HuH-7.5 (cell line): ENCODE measurements around the gene CHRFAM7A.
"Not testable (repeated sequence)": the region's sequence is repeated elsewhere in the genome, so short reads cannot be mapped to it uniquely, and the experiment has no call there.

Source experiments
- DNase-seq: peaks from one replicate; pipeline ENCODE4 v3.0.0; 2011; ENCODE audit warnings: low spot score

Gene CHRFAM7A

DNA sequence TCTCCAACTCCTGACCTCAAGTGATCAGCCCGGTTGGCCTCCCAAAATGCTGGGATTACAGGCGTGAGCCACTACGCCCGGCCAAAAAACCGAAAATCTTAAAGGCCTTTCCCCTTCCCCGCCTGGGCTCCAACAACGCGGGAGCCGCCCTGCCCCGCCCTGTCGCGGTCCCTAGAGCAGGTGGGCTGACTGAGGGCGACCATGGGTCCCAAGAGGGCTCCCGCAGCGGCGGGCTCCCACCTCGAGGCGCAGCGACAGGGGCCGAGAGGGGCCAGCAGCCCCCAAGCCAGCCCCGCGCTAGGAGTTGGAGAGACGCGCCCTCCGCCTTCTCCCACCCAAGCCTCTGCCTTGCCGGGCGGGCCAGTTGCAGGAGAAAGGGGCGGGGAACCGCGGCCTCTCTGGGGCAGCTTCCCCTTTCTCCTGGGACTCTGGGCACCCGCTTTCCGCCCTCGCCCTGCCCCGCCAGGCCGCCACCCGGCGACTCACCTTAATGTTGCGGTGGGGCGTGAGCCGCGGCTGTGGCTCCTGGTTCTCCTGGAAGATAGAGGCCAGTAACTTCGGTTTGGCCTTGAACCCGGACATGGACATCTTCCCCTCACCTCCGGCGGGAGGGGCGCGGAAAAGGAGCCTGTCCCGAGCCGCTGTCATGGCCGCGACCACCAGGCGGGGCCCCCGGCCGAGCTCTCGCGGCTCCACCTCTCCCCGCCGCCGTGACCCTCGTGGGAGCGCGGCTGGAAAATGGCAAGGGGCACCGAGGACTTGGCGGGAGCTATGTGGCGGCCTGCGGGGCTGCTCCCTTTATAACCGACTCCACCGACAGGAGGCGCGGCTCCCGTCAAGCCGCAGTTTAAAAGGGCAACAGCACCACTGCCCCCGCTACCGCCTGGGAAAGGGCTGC lies at the start of gene CHRFAM7A:
TSS of gene CHRFAM7A (minus strand) at position 775 of the 898 bp plus-strand sequence. CDS start 10,189 bp downstream, outside the sequence.
- DNase-seq, result not testable (repeated sequence)

- DNase-seq, result not testable (repeated sequence)
Observed at GRCh38 chr15:30438348-30438747, 45.0 kb upstream of the CHRFAM7A start.

DNA sequence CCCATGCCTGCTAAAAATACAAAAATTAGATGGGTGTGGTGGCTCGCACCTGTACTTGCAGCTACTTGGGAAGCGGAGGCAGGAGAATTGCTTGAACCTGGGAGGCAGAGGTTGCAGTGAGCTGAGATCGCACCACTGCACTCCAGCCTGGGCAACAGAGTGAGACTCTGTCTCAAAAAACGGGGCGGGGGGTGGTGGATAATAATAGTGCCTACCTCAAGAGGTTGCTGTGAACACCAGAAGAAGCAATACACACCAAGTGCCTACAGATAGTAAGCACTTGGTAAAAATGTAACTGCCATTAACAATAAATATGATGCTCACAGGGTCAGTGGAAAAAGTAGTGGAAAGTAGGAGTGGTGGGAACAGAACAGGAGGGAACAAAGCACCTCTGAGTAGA lies 42.5 kb upstream of the CHRFAM7A start:
- not testable (repeated sequence) for DNase-seq

- DNase-seq, result not testable (repeated sequence)
Observed at GRCh38 chr15:30420723-30421122, 27.4 kb upstream of the CHRFAM7A start.

DNA sequence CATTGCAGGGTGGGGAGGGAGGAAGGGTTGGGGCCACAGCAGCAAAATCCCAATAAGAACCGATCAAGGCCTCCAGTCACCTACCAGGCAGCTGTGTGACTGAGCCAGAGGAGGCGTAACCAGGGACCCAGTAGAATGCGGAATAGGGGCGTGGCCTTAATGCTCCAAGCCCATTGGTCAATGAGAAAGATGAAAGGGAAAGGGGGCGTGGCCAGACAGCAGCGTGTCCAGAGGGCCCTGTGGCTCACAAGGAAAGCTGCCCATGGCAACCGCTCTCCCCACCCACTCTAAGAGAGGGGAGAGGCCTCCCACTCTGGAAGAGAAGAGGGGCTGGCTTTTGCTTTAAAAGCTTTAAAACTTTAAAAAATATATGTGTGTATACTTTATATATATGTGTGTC lies 20.8 kb upstream of the CHRFAM7A start, which contains the start of gene GOLGA8R:
TSS of gene GOLGA8R (minus strand) at position 101 of the 400 bp plus-strand sequence. CDS start at position 3, 98 bp downstream.
- not testable (repeated sequence) for DNase-seq

- DNase-seq, result not testable (repeated sequence)
Observed at GRCh38 chr15:30407636-30408035, 14.3 kb upstream of the CHRFAM7A start.

DNA sequence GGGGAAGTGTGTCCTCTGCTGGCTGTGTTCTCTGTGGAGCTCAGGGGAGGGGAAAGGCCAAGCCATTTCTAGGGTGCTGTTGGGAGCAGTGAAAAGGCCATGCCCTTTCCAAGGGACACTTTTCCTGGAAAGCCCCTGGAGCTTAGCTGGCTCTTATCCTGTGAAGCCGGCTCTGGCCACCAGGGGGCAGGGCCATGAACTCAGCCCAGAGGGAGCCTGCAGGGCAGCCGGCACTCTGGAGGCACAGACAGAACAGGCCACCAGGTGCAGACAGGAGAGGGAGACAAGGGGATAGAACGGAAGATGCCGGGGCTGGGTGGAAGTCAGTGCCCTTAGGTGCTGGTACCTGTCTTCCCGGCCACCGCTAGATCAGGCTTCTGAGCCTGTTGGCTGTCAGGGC lies 5.6 kb upstream of the CHRFAM7A start:
- DNase-seq, result not testable (repeated sequence)

DNA sequence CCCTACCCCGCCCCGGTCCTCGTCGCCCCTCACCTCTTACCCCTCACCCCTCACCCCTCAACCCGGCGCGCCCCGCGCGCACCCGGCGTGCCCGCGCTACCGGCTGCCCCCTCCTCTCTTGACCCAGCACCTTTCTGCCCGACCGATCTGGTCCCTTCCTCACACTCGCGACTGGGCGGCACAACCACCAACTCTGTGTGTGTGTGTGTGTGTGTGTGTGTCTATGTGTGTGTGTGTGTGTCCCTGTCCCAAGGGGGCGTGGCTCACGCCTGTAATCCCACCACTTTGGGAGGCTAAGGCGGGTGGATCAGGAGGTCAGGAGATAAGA lies 288 bp upstream of the CHRFAM7A start:
- DNase-seq, result not testable (repeated sequence)

DNA sequence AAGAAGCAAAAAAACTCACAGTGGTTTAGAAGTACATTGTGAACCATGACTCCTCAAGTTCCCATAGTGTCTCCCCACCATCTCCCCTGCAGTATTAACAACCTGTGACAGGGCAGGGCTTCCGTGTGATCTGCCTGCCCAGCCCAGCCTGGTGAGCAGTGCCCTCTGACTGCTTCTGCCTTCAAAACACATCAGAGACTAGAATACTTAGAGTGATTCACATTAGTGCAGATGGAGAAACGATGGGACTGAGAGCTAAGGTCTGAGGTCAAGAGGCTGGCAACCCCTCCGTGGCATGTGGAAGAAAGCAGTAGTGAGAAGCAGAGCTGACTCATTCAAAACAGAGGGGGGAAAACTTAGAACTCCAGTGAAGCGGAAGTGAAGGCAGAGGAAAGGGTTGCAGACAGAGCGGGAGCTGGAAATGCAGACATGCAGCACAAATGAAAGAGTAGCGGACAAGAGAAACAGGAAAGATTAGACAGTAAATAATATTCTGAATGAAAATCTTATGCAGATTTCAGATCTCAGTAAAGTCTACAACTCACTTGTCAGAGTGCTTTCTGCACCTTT lies 6.9 kb downstream of the CHRFAM7A start:
- DNase-seq, result not testable (repeated sequence)

DNA sequence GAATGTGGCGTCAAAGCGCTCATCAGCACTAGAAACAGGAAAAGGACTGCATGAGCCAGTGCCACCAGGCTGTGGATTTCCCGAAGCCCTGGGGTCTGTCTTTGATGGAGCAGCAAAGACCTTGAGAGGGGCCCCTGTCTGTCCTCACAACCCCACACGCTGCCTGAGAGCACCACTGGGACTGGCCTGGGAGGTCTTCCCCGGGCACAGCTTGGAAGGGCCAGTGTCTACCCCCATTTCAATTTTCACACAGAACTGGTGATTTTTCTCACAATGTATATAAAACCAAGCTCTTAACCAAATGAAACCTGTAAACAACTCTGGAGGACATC lies 16.3 kb downstream of the CHRFAM7A start:
- DNase-seq, result not testable (repeated sequence)

- DNase-seq, result not testable (repeated sequence)
Observed at GRCh38 chr15:30376375-30377081, 16.8 kb downstream of the CHRFAM7A start.

DNA sequence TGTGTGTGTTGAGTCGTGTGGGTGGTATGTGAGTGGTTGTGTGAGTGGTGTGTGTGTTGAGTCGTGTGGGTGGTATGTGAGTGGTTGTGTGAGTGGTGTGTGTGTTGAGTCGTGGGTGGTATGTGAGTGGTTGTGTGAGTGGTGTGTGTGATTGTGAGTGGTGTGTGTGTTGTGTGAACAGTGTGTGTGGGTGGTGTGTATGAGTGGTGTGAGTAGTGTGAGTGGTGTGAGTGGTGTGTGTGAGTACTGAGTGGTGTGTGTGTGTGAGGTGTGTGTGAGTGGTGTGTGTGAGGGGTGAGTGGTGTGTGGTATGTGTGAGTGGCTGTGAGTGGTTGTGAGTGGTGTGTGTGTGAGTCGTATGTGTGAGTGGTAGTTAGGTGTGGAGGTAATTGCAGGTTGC lies 17.5 kb downstream of the CHRFAM7A start:
- DNase-seq, result not testable (repeated sequence)

GRCh38 chr15:30374862-30375261 lies 18.5 kb downstream of the CHRFAM7A start:
- not testable (repeated sequence) for DNase-seq

DNA sequence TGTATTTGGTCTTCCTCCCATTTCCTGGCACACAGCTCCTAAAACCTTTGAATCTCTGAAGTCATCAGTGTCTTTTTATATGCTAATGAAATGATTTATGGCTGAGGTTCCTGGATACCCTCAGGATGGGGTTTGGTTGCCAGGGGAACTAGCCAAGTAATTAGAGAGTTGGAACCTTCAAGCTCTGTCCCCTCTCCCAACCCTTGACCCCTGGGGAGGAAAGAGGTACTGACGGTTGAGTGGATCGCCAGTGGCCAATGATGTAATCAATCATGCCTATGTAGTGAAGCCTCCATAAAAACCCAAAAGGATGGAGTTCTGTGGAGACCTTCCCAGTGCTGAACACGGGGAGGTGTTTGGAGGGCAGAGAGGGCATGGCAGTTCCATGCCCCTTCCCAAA lies 25.1 kb downstream of the CHRFAM7A start:
- DNase-seq, result not testable (repeated sequence)

GRCh38 chr15:30367246-30367645 lies 26.1 kb downstream of the CHRFAM7A start:
- not testable (repeated sequence) for DNase-seq

DNA sequence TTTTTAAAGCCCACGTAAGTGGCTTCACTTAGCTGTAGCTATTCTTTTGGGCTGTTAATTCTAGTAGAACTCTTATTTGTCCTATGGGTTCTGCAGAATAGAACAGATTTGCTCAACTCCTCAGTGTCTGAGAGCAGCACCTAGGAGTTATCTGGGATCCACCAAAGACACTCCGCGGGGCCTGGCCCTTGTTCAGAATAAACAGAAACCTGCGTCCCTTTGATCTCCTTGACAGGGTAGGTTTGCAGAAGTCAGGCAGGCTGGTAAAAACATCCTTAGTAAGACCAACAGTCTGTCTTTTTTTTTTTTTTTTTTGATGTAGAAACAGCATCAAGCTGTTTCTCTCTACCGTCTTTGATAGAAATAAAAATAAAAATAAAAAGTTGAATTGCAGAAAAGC lies 31.9 kb downstream of the CHRFAM7A start:
- not testable (repeated sequence) for DNase-seq

DNA sequence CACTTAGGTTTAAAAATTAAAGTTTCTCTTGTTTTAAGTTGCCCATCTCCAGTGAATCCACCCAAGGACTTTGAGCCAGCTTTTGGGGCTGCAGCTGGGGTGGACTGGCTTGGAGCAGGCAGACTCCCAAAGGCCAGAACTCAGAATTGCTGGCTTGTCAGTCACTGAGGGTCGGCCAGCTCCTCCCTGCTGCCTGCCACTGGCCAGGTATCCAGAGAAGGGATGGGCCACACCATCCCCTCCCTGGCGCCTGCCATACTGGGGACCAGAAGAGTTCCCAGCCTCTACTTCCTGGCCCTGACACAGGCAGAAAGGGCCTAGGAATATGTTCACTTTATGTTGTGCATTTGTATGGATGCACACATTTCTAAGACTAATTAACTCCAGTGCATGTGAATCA lies 32.4 kb downstream of the CHRFAM7A start:
- DNase-seq, result not testable (repeated sequence)

DNA sequence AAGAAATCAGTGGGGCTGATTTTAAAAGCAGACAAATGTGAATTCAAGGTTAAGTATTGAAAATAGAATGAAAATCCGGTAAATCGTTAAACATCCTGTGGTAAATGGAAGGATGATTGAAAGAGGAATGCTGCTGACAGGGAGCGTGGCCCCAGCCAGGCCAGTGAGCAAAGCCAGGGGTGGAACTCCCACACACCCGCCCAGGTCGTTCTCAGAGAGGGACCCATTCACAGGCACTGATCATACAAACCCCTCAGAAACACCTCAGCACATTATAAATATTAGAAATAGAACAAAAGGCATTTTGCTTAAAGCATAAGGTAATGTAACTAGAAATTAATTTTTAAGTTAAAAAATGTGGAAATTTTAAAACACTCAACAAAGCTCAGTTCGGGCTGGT lies 38.3 kb downstream of the CHRFAM7A start:
- DNase-seq, result not testable (repeated sequence)

- DNase-seq, result not testable (repeated sequence)
Observed at GRCh38 chr15:30349803-30350202, 43.5 kb downstream of the CHRFAM7A start.

DNA sequence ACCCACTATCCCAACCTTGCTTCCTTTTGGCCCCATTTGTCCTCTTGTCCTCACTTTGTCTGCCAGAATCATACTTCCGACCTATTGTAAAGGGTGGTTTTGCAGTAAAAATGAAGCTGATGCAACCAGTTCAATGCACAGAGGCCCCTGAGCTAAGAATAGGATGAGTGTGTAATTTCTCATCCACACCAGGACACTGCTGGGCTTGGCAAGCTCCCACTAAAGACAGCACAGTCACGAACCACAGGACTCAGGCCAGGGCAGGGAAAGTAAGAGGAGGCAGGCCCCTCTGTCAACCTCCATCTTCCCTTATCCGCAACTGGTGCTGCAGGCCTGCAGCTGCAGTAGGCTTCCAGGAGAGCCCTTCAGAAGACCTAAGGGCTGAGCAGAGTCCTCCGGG lies 56.8 kb downstream of the CHRFAM7A start:
- not testable (repeated sequence) for DNase-seq

DNA sequence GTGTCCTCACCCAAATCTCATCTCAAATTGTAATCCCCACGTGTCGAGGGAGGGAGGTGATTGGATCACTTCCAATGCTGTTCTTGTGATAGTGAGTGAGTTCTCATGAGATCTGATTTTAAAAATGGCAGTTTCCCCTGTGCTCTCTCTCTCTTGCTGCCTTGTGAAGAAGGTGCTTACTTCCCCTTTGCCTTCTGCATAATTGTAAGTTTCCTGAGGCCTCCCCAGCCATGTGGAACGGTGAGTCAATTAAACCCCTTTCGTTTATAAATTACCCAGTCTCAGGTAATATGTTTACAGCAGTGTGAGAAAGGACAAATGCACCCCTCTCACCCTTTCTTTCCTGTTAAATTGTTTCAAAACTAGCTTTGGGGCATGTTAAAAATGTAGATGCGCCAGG lies 59.2 kb downstream of the CHRFAM7A start:
- DNase-seq, result not testable (repeated sequence)

DNA sequence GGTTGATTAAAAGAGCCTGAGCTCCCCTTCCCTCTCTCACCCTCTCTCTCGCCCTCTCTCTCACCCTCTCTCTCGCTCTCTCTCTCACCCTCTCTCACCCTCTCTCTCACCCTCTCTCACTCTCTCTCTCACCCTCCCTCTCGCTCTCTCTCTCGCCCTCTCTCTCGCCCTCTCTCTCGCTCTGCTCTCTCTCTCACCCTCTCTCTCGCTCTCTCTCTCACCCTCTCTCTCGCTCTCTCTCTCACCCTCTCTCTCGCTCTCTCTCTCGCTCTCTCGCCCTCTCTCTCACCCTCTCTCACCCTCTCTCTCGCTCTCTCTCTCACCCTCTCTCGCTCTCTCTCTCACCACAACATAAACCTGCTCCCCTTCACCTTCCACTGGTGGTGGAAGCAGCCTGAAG lies 67.2 kb downstream of the CHRFAM7A start:
- not testable (repeated sequence) for DNase-seq

GRCh38 chr15:30321063-30321462 lies 72.3 kb downstream of the CHRFAM7A start:
- DNase-seq, result not testable (repeated sequence)
